Kidney glomerular epithelial cell (primary cell): ENCODE data around the gene STRA6.
A peak's percentile ranks its signal among the peaks of the same experiment; 100 is the strongest.

Experiments
- DNase-seq: peaks from one replicate; lab custom pipeline; 2025; lab: John Stamatoyannopoulos, UW

Gene STRA6

DNA sequence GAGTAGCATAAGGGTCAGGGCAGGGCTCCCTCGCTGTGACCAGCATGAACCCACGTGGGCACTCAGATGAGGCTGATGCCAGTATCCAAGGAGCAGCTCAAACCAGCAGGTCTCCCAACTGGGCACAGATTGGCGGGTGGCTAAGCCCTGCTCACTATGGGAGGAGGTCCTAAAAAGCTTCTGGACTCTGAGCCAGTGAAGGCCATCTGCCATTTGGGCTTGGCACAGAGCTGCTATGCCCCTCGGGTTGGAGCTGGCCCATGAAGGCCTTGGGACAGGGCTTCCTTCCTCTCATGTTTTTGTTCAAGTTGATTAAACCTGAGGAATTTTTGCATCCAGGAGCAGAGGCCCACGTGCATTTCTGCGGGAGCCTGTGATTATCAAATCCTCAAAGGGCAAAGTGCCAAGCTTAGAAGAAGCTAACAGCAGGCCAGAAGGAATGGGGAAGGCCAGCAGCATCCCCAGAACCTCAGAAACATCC lies 4.3 kb upstream of the STRA6 start:
- DNase-seq, result peak; percentile 65

GRCh38 chr15:74205582-74205947 lies 3.0 kb upstream of the STRA6 start:
- DNase-seq, result no peak

GRCh38 chr15:74203914-74204431 lies 1.4 kb upstream of the STRA6 start:
- no peak for DNase-seq

GRCh38 chr15:74201710-74202420 lies 722 bp downstream of the STRA6 start:
- peak; percentile 14 for DNase-seq

DNA sequence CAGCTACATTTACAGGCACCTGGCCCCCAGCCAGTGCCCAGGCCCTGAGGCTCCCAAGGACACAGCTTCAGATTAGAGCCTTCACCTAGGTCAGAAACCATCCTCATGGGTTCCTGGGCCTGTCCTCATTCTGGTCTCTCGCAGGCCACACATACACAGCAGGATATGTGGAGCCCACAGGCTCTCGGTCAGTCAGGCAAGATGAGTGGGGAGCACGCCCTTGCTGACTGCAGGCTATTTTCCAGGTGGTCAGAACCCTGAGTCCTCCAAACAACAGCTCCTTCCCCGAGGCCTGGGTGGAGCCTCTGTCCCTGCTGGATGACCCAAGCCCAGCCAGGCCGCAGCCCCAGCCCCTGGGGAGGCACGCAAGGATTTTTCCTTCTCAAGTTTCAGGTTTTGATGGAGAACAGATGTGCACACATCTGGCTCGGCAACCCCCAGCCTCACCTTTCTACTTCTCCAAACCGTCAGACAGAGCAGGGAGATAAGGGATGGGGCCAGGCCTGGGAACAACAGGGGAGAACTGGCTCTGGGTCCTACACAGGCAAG lies 1.6 kb downstream of the STRA6 start:
- no peak for DNase-seq

DNA sequence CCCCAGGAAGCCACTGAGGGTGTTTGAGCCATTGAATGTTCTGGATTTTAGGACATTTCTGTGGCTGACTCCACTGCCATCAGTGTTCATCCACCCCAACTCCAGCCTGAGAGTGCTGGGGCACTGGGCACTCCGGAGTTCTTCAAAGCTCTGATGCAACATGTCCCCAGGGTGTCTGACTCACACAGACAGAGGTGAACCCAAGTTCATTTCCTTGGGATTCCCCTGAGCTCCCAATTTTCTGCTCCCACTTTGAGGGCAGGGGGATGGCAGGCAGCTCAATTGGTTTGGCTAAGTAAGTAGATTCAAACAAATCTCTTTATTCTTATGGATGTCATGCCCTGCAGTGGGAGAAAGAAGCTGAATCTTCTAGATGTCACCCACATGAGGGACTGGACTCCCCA lies 2.2 kb downstream of the STRA6 start:
- peak; percentile 29 for DNase-seq

DNA sequence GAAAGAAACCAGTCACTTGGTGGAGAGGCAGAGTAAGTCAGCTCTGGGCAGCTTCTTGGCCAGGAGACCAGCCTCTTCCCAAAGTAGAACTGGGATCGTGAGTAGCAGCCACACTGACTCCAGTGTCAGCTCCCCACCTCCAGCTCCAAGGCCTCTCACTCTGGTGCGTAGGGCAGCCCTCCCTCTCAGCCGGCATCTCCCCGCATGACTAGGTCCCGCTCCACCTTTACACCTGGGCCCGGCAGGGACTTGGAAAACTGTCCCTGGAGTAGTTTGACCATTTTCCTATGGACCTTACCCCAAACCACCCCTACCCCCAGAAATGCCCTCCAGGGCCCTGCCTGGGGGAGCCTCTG lies 3.3 kb downstream of the STRA6 start:
- no peak for DNase-seq

GRCh38 chr15:74197176-74197965 lies 5.2 kb downstream of the STRA6 start:
- no peak for DNase-seq

GRCh38 chr15:74196175-74196574 lies 6.4 kb downstream of the STRA6 start:
- peak; percentile 76 for DNase-seq

GRCh38 chr15:74194572-74195559 lies 7.7 kb downstream of the STRA6 start:
- DNase-seq, result no peak

GRCh38 chr15:74193905-74194304 lies 8.7 kb downstream of the STRA6 start:
- no peak for DNase-seq

GRCh38 chr15:74193299-74193718 lies 9.3 kb downstream of the STRA6 start:
- peak; percentile 97 for DNase-seq

- no peak for DNase-seq
Measured at GRCh38 chr15:74192751-74193150, 9.8 kb downstream of the STRA6 start.

DNA sequence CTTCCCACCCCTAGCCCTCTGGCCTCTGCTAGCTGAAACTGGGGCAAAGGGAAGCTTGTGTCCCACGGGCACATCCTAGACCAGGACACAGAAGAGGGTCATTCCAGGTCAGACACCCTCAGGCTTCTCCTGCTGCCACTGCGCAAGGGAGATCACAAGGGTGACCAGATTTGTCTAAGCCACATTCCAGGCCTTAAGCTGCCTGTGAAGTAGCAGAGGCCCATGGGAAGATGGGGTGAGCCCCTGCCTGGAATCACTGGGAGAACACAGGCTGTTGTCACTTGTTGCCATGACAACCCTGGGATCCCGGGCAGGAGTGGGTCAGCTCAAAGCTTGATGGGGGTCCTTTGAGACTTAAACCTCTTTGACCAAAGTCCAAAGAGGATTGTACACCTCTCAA lies 10.8 kb downstream of the STRA6 start:
- no peak for DNase-seq

DNA sequence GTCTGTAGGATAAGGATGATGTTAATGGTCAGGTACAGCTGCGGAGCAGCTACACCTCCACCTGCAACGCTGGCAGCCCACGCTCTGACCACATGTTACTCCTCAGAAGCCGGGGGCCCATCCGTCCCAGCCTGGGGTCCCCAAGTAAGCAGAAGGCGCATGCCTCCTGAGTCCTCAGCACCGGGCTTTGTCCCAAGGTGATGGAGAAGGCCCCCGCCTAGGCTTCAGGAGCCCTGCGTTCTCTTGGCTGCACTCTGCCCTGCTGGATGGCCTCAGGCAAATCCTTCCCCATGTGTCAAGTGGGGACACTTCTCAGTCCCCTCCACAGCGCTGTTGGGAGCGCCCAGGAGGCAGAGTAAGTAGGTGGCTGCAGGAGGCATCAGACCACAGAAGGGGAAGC lies 14.4 kb downstream of the STRA6 start:
- no peak for DNase-seq

GRCh38 chr15:74185710-74186348 lies 16.8 kb downstream of the STRA6 start:
- no peak for DNase-seq

DNA sequence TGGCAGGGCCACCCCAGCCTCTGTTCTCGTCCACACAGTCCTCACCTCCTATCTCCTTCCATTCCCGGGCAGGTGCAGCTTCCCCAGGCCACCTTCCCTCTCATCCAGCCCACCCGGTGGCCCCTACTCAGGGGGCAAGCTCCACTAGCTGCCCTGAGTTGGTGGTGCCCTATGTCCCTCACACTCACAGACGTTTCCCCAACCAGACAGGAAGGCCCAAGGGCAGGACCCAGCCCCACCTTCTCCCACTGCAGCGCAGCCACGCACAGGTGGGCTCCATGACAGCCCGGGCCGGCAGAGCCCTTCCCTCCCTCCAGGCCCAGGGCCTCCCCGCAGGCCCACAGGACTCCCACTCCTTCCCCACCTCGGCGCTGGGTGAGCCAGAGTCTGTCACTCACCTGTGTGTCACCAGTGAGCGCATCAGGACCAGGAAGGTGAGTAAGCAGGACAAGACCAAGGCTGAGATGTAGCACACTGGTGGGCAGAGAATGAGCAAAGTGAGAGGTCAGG lies 17.9 kb downstream of the STRA6 start:
- no peak for DNase-seq

DNA sequence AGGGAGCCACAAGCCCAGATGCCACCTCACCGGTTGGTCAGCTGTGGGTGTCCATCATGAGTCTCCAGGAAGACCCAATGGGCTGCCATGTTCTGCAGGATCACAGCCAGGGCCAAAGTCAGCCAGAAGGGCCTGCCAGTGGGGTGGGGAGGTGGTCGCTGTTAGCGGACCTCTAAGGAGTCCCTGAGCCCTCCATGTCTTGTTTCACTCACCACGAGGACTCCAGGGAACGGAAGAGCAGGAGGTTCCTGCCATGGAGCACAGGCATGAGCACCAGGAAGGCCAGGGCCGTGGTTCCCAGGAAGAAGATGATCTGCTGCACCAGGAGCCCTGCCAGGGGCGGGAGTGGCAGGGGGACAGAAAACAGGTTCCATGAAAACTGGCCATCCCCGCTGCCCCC lies 20.5 kb downstream of the STRA6 start:
- DNase-seq, result no peak

GRCh38 chr15:74180881-74181602 lies 21.5 kb downstream of the STRA6 start:
- no peak for DNase-seq
